SK-N-SH (cell line): ENCODE results near the gene KLHL13. TPM values are rescaled to one million over a fixed set of nuclear protein-coding genes. Genes with fewer than 3 reads are reported as not detected.

Experiments
- CTCF ChIA-PET: fragments of 300-600, 350-600 bp; formaldehyde crosslinking; extraction: SDS; loops from one replicate; lab custom pipeline; 2021; lab: Yijun Ruan, JAX
- POLR2A ChIA-PET: fragments of 350-600 bp; sonication (Branson Sonifier 250); formaldehyde crosslinking; extraction: SDS; loops from one replicate; lab custom pipeline; 2020; ENCODE audit warnings: antibody characterized with exemption, inconsistent platforms; lab: Yijun Ruan, JAX
- DNase-seq: peaks from one replicate; pipeline ENCODE4 v3.0.0; 2012
- H2AFZ ChIP-seq: fragments of 200-600 bp; sonication (generic); 2 replicates; pipeline ENCODE4 v1.8.1; 2016; ENCODE audit warnings: antibody characterized with exemption, mild to moderate bottlenecking, low read depth
- H3F3A ChIP-seq: fragments of 200-600 bp; sonication (generic); replicated peaks from 2 replicates; pipeline ENCODE3; 2016; ENCODE audit warnings: antibody characterized with exemption, mild to moderate bottlenecking; ENCODE audit not compliant: insufficient read depth
- H3K27ac ChIP-seq, 2 experiments: fragments of 200-500 bp in 1 of 2; fragments of 200-600 bp in 1 of 2; sonication (Bioruptor generic) in 1 of 2; sonication (generic), shearing (Covaris generic) in 1 of 2; 2 replicates each; pipeline versions ENCODE4 v1.5.1 to v1.6.1; 2014 to 2016; ENCODE audit warnings: low read depth in 2 of 2, inconsistent platforms in 1 of 2, low read length in 1 of 2, mild to moderate bottlenecking in 1 of 2, mixed read lengths in 1 of 2
- H3K27me3 ChIP-seq: fragments of 200-600 bp; sonication (generic), shearing (Covaris generic); 2 replicates; pipeline ENCODE4 v1.6.1; 2016; ENCODE audit warnings: mixed run types; ENCODE audit not compliant: insufficient read depth
- H3K36me3 ChIP-seq, 2 experiments: fragments of 200-500 bp in 1 of 2; fragments of 200-600 bp in 1 of 2; sonication (Bioruptor generic) in 1 of 2; sonication (generic) in 1 of 2; replicated peaks in 1 of 2; 2 replicates each; pipeline versions ENCODE3 to v1.5.1; 2014 to 2016; ENCODE audit warnings: low read length in 1 of 2, mild to moderate bottlenecking in 1 of 2; ENCODE audit not compliant: insufficient read depth in 2 of 2, control insufficient read depth in 1 of 2
- H3K4me1 ChIP-seq, 2 experiments: fragments of 200-500 bp in 1 of 2; fragments of 200-600 bp in 1 of 2; sonication (Bioruptor generic) in 1 of 2; sonication (generic), shearing (Covaris generic) in 1 of 2; 2 replicates each; pipeline versions ENCODE4 v1.5.1 to v1.6.1; 2014 to 2016; ENCODE audit warnings: low read depth in 1 of 2, low read length in 1 of 2, mixed run types in 1 of 2; ENCODE audit not compliant: insufficient read depth in 2 of 2, control insufficient read depth in 1 of 2
- H3K4me2 ChIP-seq: fragments of 200-600 bp; sonication (generic), shearing (Covaris generic); 2 replicates; pipeline ENCODE4 v1.6.1; 2017; ENCODE audit warnings: mixed run types
- H3K4me3 ChIP-seq, 2 experiments: fragments of 200-500 bp in 1 of 2; fragments of 200-600 bp in 1 of 2; sonication (Bioruptor generic) in 1 of 2; sonication (generic), shearing (Covaris generic) in 1 of 2; 2 replicates each; pipeline versions ENCODE4 v1.5.1 to v1.8.1; 2014 to 2016; ENCODE audit warnings: low read depth in 2 of 2, inconsistent platforms in 1 of 2, low read length in 1 of 2, mild to moderate bottlenecking in 1 of 2, mixed read lengths in 1 of 2, moderate library complexity in 1 of 2
- H3K79me2 ChIP-seq: fragments of 200-600 bp; sonication (generic); 2 replicates; pipeline ENCODE4 v1.8.1; 2017; ENCODE audit warnings: mild to moderate bottlenecking; ENCODE audit not compliant: insufficient read depth
- H3K9ac ChIP-seq: fragments of 200-600 bp; sonication (generic); 2 replicates; pipeline ENCODE4 v1.6.1; 2017; ENCODE audit warnings: mixed run types
- H3K9me2 ChIP-seq: fragments of 200-600 bp; sonication (generic); 2 replicates; pipeline ENCODE4 v1.6.1; 2017; ENCODE audit warnings: mixed run types
- H3K9me3 ChIP-seq: fragments of 200-600 bp; sonication (generic); 2 replicates; pipeline ENCODE4 v1.6.1; 2017; ENCODE audit warnings: mixed run types, mild to moderate bottlenecking, moderate library complexity
- H4K20me1 ChIP-seq: fragments of 200-600 bp; sonication (generic); 2 replicates; pipeline ENCODE4 v1.6.1; 2017; ENCODE audit warnings: mild to moderate bottlenecking, mixed run types; ENCODE audit not compliant: insufficient read depth
- CTCF ChIP-seq: fragments of 200-600 bp; sonication (generic); IDR thresholded peaks from 2 replicates; pipeline ENCODE4 v1.6.1; 2017; ENCODE audit warnings: antibody characterized with exemption, mild to moderate bottlenecking, moderate library complexity
- EZH2phosphoT487 ChIP-seq: fragments of 200-600 bp; sonication (generic); IDR thresholded peaks from 2 replicates; pipeline ENCODE4 v1.6.1; 2017; ENCODE audit warnings: low read depth, mixed run types, mild to moderate bottlenecking, antibody characterized with exemption, moderate library complexity, borderline replicate concordance
- FOSL2 ChIP-seq: IDR thresholded peaks from 2 replicates; pipeline ENCODE4 v1.4.0; 2012; ENCODE audit warnings: low read depth, mild to moderate bottlenecking, moderate library complexity, borderline replicate concordance
- FOXJ3 ChIP-seq: sonication (generic); formaldehyde crosslinking; IDR thresholded peaks from 2 replicates; pipeline ENCODE4 v1.5.1; 2020; ENCODE audit warnings: mild to moderate bottlenecking, missing genetic modification reagents
- GABPA ChIP-seq: IDR thresholded peaks from 2 replicates; pipeline ENCODE4 v1.4.0; 2012; ENCODE audit warnings: low read depth, mild to moderate bottlenecking
- GATA2 ChIP-seq: sonication (generic); formaldehyde crosslinking; IDR thresholded peaks from 2 replicates; pipeline ENCODE4 v1.5.0; 2020; ENCODE audit warnings: mild to moderate bottlenecking, missing genetic modification reagents
- MEF2A ChIP-seq: IDR thresholded peaks from 2 replicates; pipeline ENCODE4 v1.4.0; 2012; ENCODE audit warnings: low read depth, borderline replicate concordance
- NFIC ChIP-seq: IDR thresholded peaks from 2 replicates; pipeline ENCODE4 v1.4.0; 2012; ENCODE audit warnings: borderline replicate concordance
- NRF1 ChIP-seq: IDR thresholded peaks from 2 replicates; pipeline ENCODE4 v1.6.1; 2012; ENCODE audit warnings: low read depth, mild to moderate bottlenecking, low read length
- POLR2AphosphoS5 ChIP-seq: IDR thresholded peaks from 2 replicates; pipeline ENCODE4 v1.6.1; 2012; ENCODE audit warnings: low read depth, low read length
- RAD21 ChIP-seq: IDR thresholded peaks from 2 replicates; pipeline ENCODE4 v1.6.1; 2012; ENCODE audit warnings: mild to moderate bottlenecking, low read length
- RCOR1 ChIP-seq: fragments of 150-350 bp; IDR thresholded peaks from 2 replicates; pipeline ENCODE4 v1.6.1; 2017; ENCODE audit warnings: antibody characterized with exemption, low read length
- RFX5 ChIP-seq: IDR thresholded peaks from 2 replicates; pipeline ENCODE4 v1.6.1; 2012; ENCODE audit warnings: mild to moderate bottlenecking, improper control_type of control experiment, low read length
- SIN3A ChIP-seq: IDR thresholded peaks from 2 replicates; pipeline ENCODE4 v1.6.1; 2012; ENCODE audit warnings: low read depth, mild to moderate bottlenecking, low read length, moderate library complexity, borderline replicate concordance
- TCF12 ChIP-seq: IDR thresholded peaks from 2 replicates; pipeline ENCODE4 v1.4.0; 2012
- ZBTB33 ChIP-seq: IDR thresholded peaks from 2 replicates; pipeline ENCODE4 v1.4.0; 2012; ENCODE audit warnings: low read depth, borderline replicate concordance
- WGBS: methylation state at CpG from one replicate; pipeline ENCODE4 v1.1.6; 2017; ENCODE audit warnings: low lambda C conversion rate; 5-methylcytosine and 5-hydroxymethylcytosine counted together
- polyA plus RNA-seq, 3 experiments: library from polyadenylated mRNA; depleted of rRNA; stranded (reverse); fragments of >200 nt; gene quantifications; 2 replicates each; pipeline ENCODE4 v1.2.3, GENCODE V29; 2012

Gene KLHL13
- polyA plus RNA-seq, 1 of the 3 experiments (the other 2 are of a cell fraction): 19.5 TPM

GRCh38 chrX:118026631-118027030 is 90.0 kb downstream of the KLHL13 start:
- 36% methylated on average over 1 of the region's 1 CpG for WGBS
- no peaks in the 10 kb centered on the region for H3K9me2 ChIP-seq
- no peak overlapping the region for H3K27ac ChIP-seq
- H3K4me3 ChIP-seq: no peak overlapping the region
- no peaks in the 10 kb centered on the region for H4K20me1 ChIP-seq
- H3F3A ChIP-seq: no peaks in the 10 kb centered on the region
- no peak overlapping the region for H3K4me2 ChIP-seq
- no peak overlapping the region for H3K9ac ChIP-seq
- DNase-seq: no peak
- CTCF ChIA-PET: no interaction called here
- POLR2A ChIA-PET: no interaction called here
- H3K79me2 ChIP-seq: peaks cover 15% of the 10 kb centered on the region
- H2AFZ ChIP-seq: no peak overlapping the region
- TF ChIP-seq EZH2phosphoT487 (no peak), MEF2A (no peak), CTCF (no peak), POLR2AphosphoS5 (no peak), SIN3A (no peak), FOSL2 (no peak), GABPA (no peak), RAD21 (no peak), RFX5 (no peak)
- H3K9me3 ChIP-seq: no peaks in the 10 kb centered on the region
- no peaks in the 10 kb centered on the region for H3K4me1 ChIP-seq
- H3K36me3 ChIP-seq: peaks cover 0 to 3% of the 10 kb centered on the region in 2 experiments
- no peaks in the 10 kb centered on the region for H3K27me3 ChIP-seq

GRCh38 chrX:118025226-118025625 is 91.4 kb downstream of the KLHL13 start:
- Histone ChIP-seq H3K9me2 (no peaks in the 10 kb centered on the region), H3K27me3 (no peaks in the 10 kb centered on the region), H3K36me3 (peaks cover 0 to 3% of the 10 kb centered on the region in 2 experiments), H4K20me1 (no peaks in the 10 kb centered on the region), H3F3A (no peaks in the 10 kb centered on the region), H3K4me2 (no peak overlapping the region), H3K9ac (no peak overlapping the region), H3K79me2 (peaks cover 12% of the 10 kb centered on the region), H3K9me3 (no peaks in the 10 kb centered on the region), H3K4me3 (no peak overlapping the region), H3K4me1 (no peaks in the 10 kb centered on the region), H2AFZ (no peak overlapping the region), H3K27ac (no peak overlapping the region)
- no peak for DNase-seq
- WGBS: 34% methylated on average over 4 of the region's 4 CpGs
- ChIA-PET CTCF (no interaction called here), POLR2A (no interaction called here)
- no peak for TF ChIP-seq NRF1
- no peak for TF ChIP-seq MEF2A
- no peak for TF ChIP-seq TCF12
- no peak for TF ChIP-seq RCOR1
- TF ChIP-seq GATA2 (CRISPR knock-in tag): no peak
- no peak for TF ChIP-seq NFIC
- TF ChIP-seq FOXJ3 (CRISPR knock-in tag): no peak
- TF ChIP-seq ZBTB33: no peak
